GM18909 (cell line): Measurements from ENCODE around the gene NPPA.

Experiments used
- ATAC-seq: cut with Tn5 transposase; IDR thresholded peaks from one replicate; pipeline ENCODE4 v1.9.1; 2021; ENCODE audit warnings: mild to moderate bottlenecking; ENCODE audit not compliant: unreplicated experiment, poor library complexity

Gene NPPA

GRCh38 chr1:11845641-11846335, 1.8 kb downstream of the NPPA start:
- no peak for ATAC-seq

GRCh38 chr1:11842154-11843041, 5.2 kb downstream of the NPPA start:
- no peak for ATAC-seq

- ATAC-seq: no peak
Observed at GRCh38 chr1:11841245-11842153, 6.1 kb downstream of the NPPA start.

GRCh38 chr1:11839727-11840705, 7.6 kb downstream of the NPPA start:
- no peak for ATAC-seq

- no peak for ATAC-seq
Observed at GRCh38 chr1:11838349-11839272, 9.0 kb downstream of the NPPA start.

- no peak for ATAC-seq
Observed at GRCh38 chr1:11837767-11838348, 9.7 kb downstream of the NPPA start.

GRCh38 chr1:11836955-11837766, 10.4 kb downstream of the NPPA start:
- no peak for ATAC-seq

GRCh38 chr1:11835441-11836225, 11.9 kb downstream of the NPPA start:
- ATAC-seq: no peak

- ATAC-seq: no peak
Observed at GRCh38 chr1:11833900-11834299, 13.7 kb downstream of the NPPA start.

- ATAC-seq: no peak
Observed at GRCh38 chr1:11833497-11833896, 14.1 kb downstream of the NPPA start.

GRCh38 chr1:11831945-11832725, 15.4 kb downstream of the NPPA start:
- no peak for ATAC-seq

GRCh38 chr1:11828511-11828910, 19.1 kb downstream of the NPPA start:
- ATAC-seq: no peak

- ATAC-seq: no peak
Observed at GRCh38 chr1:11826946-11827345, 20.6 kb downstream of the NPPA start.

GRCh38 chr1:11825131-11825530, 22.5 kb downstream of the NPPA start:
- no peak for ATAC-seq

- no peak for ATAC-seq
Observed at GRCh38 chr1:11823366-11824137, 24.0 kb downstream of the NPPA start.
